Fibroblast of lung (primary cell): ENCODE measurements around the gene RPL10. TPM values are rescaled to one million over a fixed set of nuclear protein-coding genes. Genes with fewer than 3 reads are reported as not detected.

Source experiments
- DNase-seq, 2 donors: peaks; one replicate each; pipeline versions ENCODE4 v3.0.0 to v3.0.0-alpha.2; 2010; ENCODE audit warnings: low read depth in 2 of 2
- H2AFZ ChIP-seq: 2 replicates; pipeline ENCODE4 v1.5.1; 2012; ENCODE audit warnings: low read length, control low read depth, inconsistent platforms
- H3K27ac ChIP-seq: 2 replicates; pipeline ENCODE4 v1.5.1; 2011; ENCODE audit warnings: low read length, control low read depth; ENCODE audit not compliant: insufficient read depth
- H3K27me3 ChIP-seq: 2 replicates; pipeline ENCODE4 v1.5.1; 2011; ENCODE audit warnings: mild to moderate bottlenecking, low read length; ENCODE audit not compliant: control insufficient read depth, insufficient read depth
- H3K36me3 ChIP-seq: 2 replicates; pipeline ENCODE4 v1.5.1; 2011; ENCODE audit warnings: low read length; ENCODE audit not compliant: control insufficient read depth, insufficient read depth
- H3K4me1 ChIP-seq: 2 replicates; pipeline ENCODE4 v1.5.1; 2011; ENCODE audit warnings: low read length; ENCODE audit not compliant: control insufficient read depth, insufficient read depth; ENCODE audit errors: extremely low read depth
- H3K4me2 ChIP-seq: 2 replicates; pipeline ENCODE4 v1.5.1; 2011; ENCODE audit warnings: low read length, control low read depth; ENCODE audit not compliant: insufficient read depth; ENCODE audit errors: extremely low read depth
- H3K4me3 ChIP-seq, 4 experiments: fragments of 200-600 bp in 1 of 4; sonication (generic) in 1 of 4; replicated peaks in 1 of 4; 2 replicates each; pipeline ENCODE4 v1.5.1; 2011 to 2016; ENCODE audit warnings: low read length in 4 of 4, low read depth in 3 of 4, mild to moderate bottlenecking in 3 of 4, control low read depth in 2 of 4, inconsistent platforms in 1 of 4, mixed read lengths in 1 of 4; ENCODE audit not compliant: insufficient read depth in 1 of 4; ENCODE audit errors: control extremely low read depth in 1 of 4
- H3K79me2 ChIP-seq: 2 replicates; pipeline ENCODE4 v1.5.1; 2012; ENCODE audit warnings: mild to moderate bottlenecking, low read length, inconsistent platforms; ENCODE audit not compliant: control insufficient read depth, insufficient read depth
- H3K9ac ChIP-seq: 2 replicates; pipeline ENCODE4 v1.5.1; 2011; ENCODE audit warnings: mild to moderate bottlenecking, low read length, control low read depth; ENCODE audit not compliant: insufficient read depth
- H3K9me3 ChIP-seq: 2 replicates; pipeline ENCODE4 v1.5.1; 2012; ENCODE audit warnings: low read depth, low read length; ENCODE audit not compliant: control insufficient read depth, insufficient read depth
- H4K20me1 ChIP-seq: 2 replicates; pipeline ENCODE4 v1.5.1; 2011; ENCODE audit warnings: low read length; ENCODE audit not compliant: control insufficient read depth, insufficient read depth; ENCODE audit errors: extremely low read depth
- CTCF ChIP-seq, 2 donors: IDR thresholded peaks in 1 of 2; conservative IDR thresholded peaks in 1 of 2; 1 replicate in 1 of 2; 2 replicates in 1 of 2; pipeline ENCODE4 v1.5.1; 2011 to 2012; ENCODE audit warnings: low read length in 2 of 2, control low read depth in 1 of 2, inconsistent platforms in 1 of 2, low read depth in 1 of 2, mild to moderate bottlenecking in 1 of 2
- EZH2 ChIP-seq: IDR thresholded peaks from 2 replicates; pipeline ENCODE4 v1.5.1; 2012; ENCODE audit warnings: low read length, control low read depth, mild to moderate bottlenecking; ENCODE audit errors: missing control alignments
- polyA plus RNA-seq, 2 donors: library from polyadenylated mRNA; depleted of rRNA in 1 of 2; stranded (reverse) in 1 of 2; unstranded in 1 of 2; fragments of >200 nt; gene quantifications; 2 replicates each; pipeline ENCODE4 v1.2.1, GENCODE V29; 2011 to 2012; ENCODE audit warnings: missing spikeins in 1 of 2
- total RNA-seq: library from RNA; depleted of rRNA; stranded (reverse); fragments of >200 nt; gene quantifications from 2 replicates; pipeline ENCODE4 v1.2.1, GENCODE V29; 2014

Gene RPL10
- total and polyA plus RNA-seq, 2 donors (not counting 1 experiment from before 2014, with no cell fraction given): 2,319 to 4,527 TPM

GRCh38 chrX:154445776-154446175 is 47.6 kb downstream of the RPL10 start:
- Histone ChIP-seq H3K27ac (no peak overlapping the region), H3K36me3 (peaks cover 16% of the 10 kb centered on the region), H3K9ac (no peak overlapping the region), H3K4me1 (peaks cover 7% of the 10 kb centered on the region), H2AFZ (no peak overlapping the region), H3K4me2 (no peak overlapping the region), H3K9me3 (no peaks in the 10 kb centered on the region), H4K20me1 (no peaks in the 10 kb centered on the region), H3K4me3 (no peak overlapping the region), H3K27me3 (no peaks in the 10 kb centered on the region), H3K79me2 (peaks cover 32% of the 10 kb centered on the region)
- TF ChIP-seq EZH2: no peak
- TF ChIP-seq CTCF (conservative IDR thresholded peaks at IDR 0.05 in 1 of 2, IDR thresholded peaks at IDR 0.05 in 1 of 2; ENCODE audit: low read depth in 1 of 2, low read length in 2 of 2): no peak
- no peak for DNase-seq

GRCh38 chrX:154446430-154446829 is 48.3 kb downstream of the RPL10 start:
- Histone ChIP-seq H3K9ac (no peak overlapping the region), H3K79me2 (peaks cover 27% of the 10 kb centered on the region), H2AFZ (no peak overlapping the region), H3K27me3 (no peaks in the 10 kb centered on the region), H3K27ac (no peak overlapping the region), H3K4me2 (no peak overlapping the region), H3K4me1 (peaks cover 7% of the 10 kb centered on the region), H3K4me3 (no peak overlapping the region), H4K20me1 (no peaks in the 10 kb centered on the region), H3K9me3 (no peaks in the 10 kb centered on the region), H3K36me3 (peaks cover 16% of the 10 kb centered on the region)
- DNase-seq: no peak
- TF ChIP-seq CTCF (conservative IDR thresholded peaks at IDR 0.05 in 1 of 2, IDR thresholded peaks at IDR 0.05 in 1 of 2; ENCODE audit: low read depth in 1 of 2, low read length in 2 of 2): no peak
- no peak for TF ChIP-seq EZH2

- Histone ChIP-seq H3K4me3 (no peak overlapping the region), H2AFZ (no peak overlapping the region), H3K36me3 (peaks cover 8% of the 10 kb centered on the region), H3K4me1 (peaks cover 7% of the 10 kb centered on the region), H3K9me3 (no peaks in the 10 kb centered on the region), H3K27ac (no peak overlapping the region), H3K9ac (no peak overlapping the region), H4K20me1 (no peaks in the 10 kb centered on the region), H3K4me2 (no peak overlapping the region), H3K79me2 (peaks cover 26% of the 10 kb centered on the region), H3K27me3 (no peaks in the 10 kb centered on the region)
- TF ChIP-seq EZH2: no peak
- no peak for DNase-seq
Observed at GRCh38 chrX:154448484-154448883, 50.3 kb downstream of the RPL10 start.
